IMR-90 (cell line): ENCODE measurements around the gene URAD.

Source experiments
- BHLHE40 ChIP-seq: fragments of 150-350 bp; IDR thresholded peaks from 2 replicates; pipeline ENCODE4 v1.6.1; 2016; ENCODE audit warnings: mild to moderate bottlenecking, low read depth, low read length
- CHD1 ChIP-seq: IDR thresholded peaks from 2 replicates; pipeline ENCODE4 v1.6.1; 2012; ENCODE audit warnings: low read depth, low read length, improper control_type of control experiment
- MXI1 ChIP-seq: IDR thresholded peaks from 2 replicates; pipeline ENCODE4 v1.6.1; 2012; ENCODE audit warnings: low read depth, mild to moderate bottlenecking, low read length, moderate library complexity, borderline replicate concordance
- POLR2A ChIP-seq: IDR thresholded peaks from 2 replicates; pipeline ENCODE4 v1.6.1; 2012; ENCODE audit warnings: mild to moderate bottlenecking, low read depth, low read length
- RAD21 ChIP-seq: IDR thresholded peaks from 2 replicates; pipeline ENCODE4 v1.6.1; 2012; ENCODE audit warnings: low read length, improper control_type of control experiment
- RCOR1 ChIP-seq: IDR thresholded peaks from 2 replicates; pipeline ENCODE4 v1.6.1; 2012; ENCODE audit warnings: mild to moderate bottlenecking, low read length, improper control_type of control experiment; ENCODE audit not compliant: insufficient replicate concordance
- TF ChIP-seq, protein P1 (sequence below): conservative IDR thresholded peaks from 2 replicates; pipeline ENCODE4 v1.5.1; 2012; ENCODE audit warnings: mild to moderate bottlenecking, low read depth, low read length, improper control_type of control experiment
- TF ChIP-seq, protein P2 (sequence below): fragments of 150-350 bp; IDR thresholded peaks from 2 replicates; pipeline ENCODE4 v1.6.1; 2016; ENCODE audit warnings: low read depth, mild to moderate bottlenecking, low read length, moderate library complexity, borderline replicate concordance
- TF ChIP-seq, protein P3 (sequence below): fragments of 150-350 bp; IDR thresholded peaks from 2 replicates; pipeline ENCODE4 v1.6.1; 2017; ENCODE audit warnings: mild to moderate bottlenecking, antibody characterized with exemption, low read length, low read depth

DNA sequence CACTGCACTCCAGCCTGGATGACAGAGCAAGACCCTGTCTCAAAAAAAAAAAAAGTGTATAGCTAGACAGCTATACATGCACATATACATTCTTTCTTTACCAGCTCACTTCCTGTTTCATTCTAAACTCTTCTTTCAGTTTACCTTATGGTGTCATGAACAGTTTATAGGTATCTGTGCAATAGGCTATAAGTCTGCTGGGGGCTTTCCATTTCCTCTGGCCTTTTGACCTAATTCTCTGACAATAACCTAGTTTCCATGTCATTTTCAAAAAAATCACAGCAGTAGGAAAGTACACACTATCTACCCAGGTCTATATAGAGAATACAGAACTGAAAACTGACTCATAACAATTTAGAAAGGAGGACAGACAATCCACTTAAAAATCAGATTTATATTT, 24.4 kb upstream of the URAD start:
- TF ChIP-seq, protein P1, sequence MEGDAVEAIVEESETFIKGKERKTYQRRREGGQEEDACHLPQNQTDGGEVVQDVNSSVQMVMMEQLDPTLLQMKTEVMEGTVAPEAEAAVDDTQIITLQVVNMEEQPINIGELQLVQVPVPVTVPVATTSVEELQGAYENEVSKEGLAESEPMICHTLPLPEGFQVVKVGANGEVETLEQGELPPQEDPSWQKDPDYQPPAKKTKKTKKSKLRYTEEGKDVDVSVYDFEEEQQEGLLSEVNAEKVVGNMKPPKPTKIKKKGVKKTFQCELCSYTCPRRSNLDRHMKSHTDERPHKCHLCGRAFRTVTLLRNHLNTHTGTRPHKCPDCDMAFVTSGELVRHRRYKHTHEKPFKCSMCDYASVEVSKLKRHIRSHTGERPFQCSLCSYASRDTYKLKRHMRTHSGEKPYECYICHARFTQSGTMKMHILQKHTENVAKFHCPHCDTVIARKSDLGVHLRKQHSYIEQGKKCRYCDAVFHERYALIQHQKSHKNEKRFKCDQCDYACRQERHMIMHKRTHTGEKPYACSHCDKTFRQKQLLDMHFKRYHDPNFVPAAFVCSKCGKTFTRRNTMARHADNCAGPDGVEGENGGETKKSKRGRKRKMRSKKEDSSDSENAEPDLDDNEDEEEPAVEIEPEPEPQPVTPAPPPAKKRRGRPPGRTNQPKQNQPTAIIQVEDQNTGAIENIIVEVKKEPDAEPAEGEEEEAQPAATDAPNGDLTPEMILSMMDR: no peak
- TF ChIP-seq CHD1 (no peak), MXI1 (no peak), BHLHE40 (no peak), POLR2A (no peak), RCOR1 (no peak), RAD21 (no peak)
- TF ChIP-seq, protein P2, sequence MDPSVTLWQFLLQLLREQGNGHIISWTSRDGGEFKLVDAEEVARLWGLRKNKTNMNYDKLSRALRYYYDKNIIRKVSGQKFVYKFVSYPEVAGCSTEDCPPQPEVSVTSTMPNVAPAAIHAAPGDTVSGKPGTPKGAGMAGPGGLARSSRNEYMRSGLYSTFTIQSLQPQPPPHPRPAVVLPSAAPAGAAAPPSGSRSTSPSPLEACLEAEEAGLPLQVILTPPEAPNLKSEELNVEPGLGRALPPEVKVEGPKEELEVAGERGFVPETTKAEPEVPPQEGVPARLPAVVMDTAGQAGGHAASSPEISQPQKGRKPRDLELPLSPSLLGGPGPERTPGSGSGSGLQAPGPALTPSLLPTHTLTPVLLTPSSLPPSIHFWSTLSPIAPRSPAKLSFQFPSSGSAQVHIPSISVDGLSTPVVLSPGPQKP: no peak
- TF ChIP-seq, protein P3, sequence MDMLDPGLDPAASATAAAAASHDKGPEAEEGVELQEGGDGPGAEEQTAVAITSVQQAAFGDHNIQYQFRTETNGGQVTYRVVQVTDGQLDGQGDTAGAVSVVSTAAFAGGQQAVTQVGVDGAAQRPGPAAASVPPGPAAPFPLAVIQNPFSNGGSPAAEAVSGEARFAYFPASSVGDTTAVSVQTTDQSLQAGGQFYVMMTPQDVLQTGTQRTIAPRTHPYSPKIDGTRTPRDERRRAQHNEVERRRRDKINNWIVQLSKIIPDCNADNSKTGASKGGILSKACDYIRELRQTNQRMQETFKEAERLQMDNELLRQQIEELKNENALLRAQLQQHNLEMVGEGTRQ: no peak
